Large intestine (tissue), 3 donors: Measurements from ENCODE around the gene DAGLB. TPM values are rescaled to one million over a fixed set of nuclear protein-coding genes. Genes with fewer than 3 reads are reported as not detected.
A peak's percentile ranks its signal among the peaks of the same experiment; 100 is the strongest.

Experiments
- DNase-seq, 2 donors: peaks; one replicate each; pipeline versions ENCODE4 v3.0.0 to v3.0.0-alpha.2; 2013
- H3K27ac ChIP-seq: one replicate; pipeline ENCODE4 v1.5.1; 2013; ENCODE audit warnings: low read length
- H3K27me3 ChIP-seq: 2 replicates; pipeline ENCODE4 v1.6.1; 2013; ENCODE audit warnings: low read length; ENCODE audit not compliant: control insufficient read depth, insufficient read depth
- H3K36me3 ChIP-seq: 2 replicates; pipeline ENCODE4 v1.6.1; 2013; ENCODE audit warnings: low read length; ENCODE audit not compliant: control insufficient read depth, insufficient read depth
- H3K4me1 ChIP-seq: one replicate; pipeline ENCODE4 v1.6.1; 2013; ENCODE audit warnings: low read length; ENCODE audit not compliant: control insufficient read depth, insufficient read depth
- H3K4me3 ChIP-seq: one replicate; pipeline ENCODE4 v1.5.1; 2013; ENCODE audit warnings: low read length
- H3K9me3 ChIP-seq: one replicate; pipeline ENCODE4 v1.6.1; 2013; ENCODE audit warnings: mild to moderate bottlenecking, low read depth, low read length, moderate library complexity; ENCODE audit not compliant: control insufficient read depth
- WGBS: methylation state at CpG from one replicate; pipeline ENCODE4 v1.1.5; 2013; ENCODE audit warnings: low lambda C conversion rate; ENCODE audit not compliant: insufficient coverage; 5-methylcytosine and 5-hydroxymethylcytosine counted together
- polyA plus RNA-seq: library from polyadenylated mRNA; unstranded; fragments of 120-200 nt; gene quantifications from one replicate; pipeline ENCODE4 v1.2.1, GENCODE V29; 2013

The DAGLB gene
- polyA plus RNA-seq, 1 donor, result 15.3 TPM

GRCh38 chr7:6444516-6445269 lies 3.1 kb downstream of the DAGLB start:
- no peaks in the 10 kb centered on the region for H3K27me3 ChIP-seq
- H3K4me3 ChIP-seq, result no peak overlapping the region
- H3K4me1 ChIP-seq, result peaks cover 9% of the 10 kb centered on the region
- no CpG with 5 or more reads among the region's 13 CpGs for WGBS
- no peak for DNase-seq
- no peak overlapping the region for H3K27ac ChIP-seq
- peaks cover 36% of the 10 kb centered on the region for H3K36me3 ChIP-seq
- no peaks in the 10 kb centered on the region for H3K9me3 ChIP-seq

- H3K9me3 ChIP-seq, result no peaks in the 10 kb centered on the region
- no peak overlapping the region for H3K4me3 ChIP-seq
- WGBS, result 100% methylated on average over 2 of the region's 5 CpGs
- H3K27me3 ChIP-seq, result no peaks in the 10 kb centered on the region
- no peak overlapping the region for H3K27ac ChIP-seq
- DNase-seq, result no peak
- peaks cover 4% of the 10 kb centered on the region for H3K4me1 ChIP-seq
- peaks cover 36% of the 10 kb centered on the region for H3K36me3 ChIP-seq
Measured at GRCh38 chr7:6443372-6443941, 4.3 kb downstream of the DAGLB start.

GRCh38 chr7:6442114-6442513 lies 5.6 kb downstream of the DAGLB start:
- Histone ChIP-seq H3K36me3 (peaks cover 36% of the 10 kb centered on the region), H3K4me1 (peaks cover 4% of the 10 kb centered on the region), H3K27me3 (no peaks in the 10 kb centered on the region), H3K27ac (no peak overlapping the region), H3K9me3 (no peaks in the 10 kb centered on the region), H3K4me3 (no peak overlapping the region)
- DNase-seq, result no peak
- no CpG with 5 or more reads among the region's 10 CpGs for WGBS

DNA sequence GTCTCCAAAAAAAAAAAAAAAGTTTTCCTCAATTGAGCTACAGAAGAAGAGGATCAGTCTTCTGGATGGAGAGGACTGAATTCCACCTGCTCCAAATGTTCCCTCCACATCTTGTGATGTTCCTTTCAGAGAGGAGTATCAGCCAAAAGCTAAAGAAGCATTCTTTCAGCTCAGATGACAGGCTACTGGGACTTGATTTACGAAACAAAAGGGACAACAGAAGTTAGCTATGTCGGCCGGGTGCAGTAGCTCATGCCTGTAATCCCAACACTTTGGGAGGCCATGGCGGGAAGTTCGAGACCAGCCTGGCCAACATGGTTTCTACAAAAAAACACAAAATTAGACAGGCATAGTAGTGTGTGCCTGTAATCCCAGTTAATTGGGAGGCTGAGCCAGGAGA lies 7.4 kb downstream of the DAGLB start:
- no peak overlapping the region for H3K4me3 ChIP-seq
- WGBS, result 100% methylated on average over 1 of the region's 5 CpGs
- no peaks in the 10 kb centered on the region for H3K27me3 ChIP-seq
- no peak overlapping the region for H3K27ac ChIP-seq
- DNase-seq, result no peak
- peaks cover 31% of the 10 kb centered on the region for H3K36me3 ChIP-seq
- H3K9me3 ChIP-seq, result no peaks in the 10 kb centered on the region
- no peaks in the 10 kb centered on the region for H3K4me1 ChIP-seq

DNA sequence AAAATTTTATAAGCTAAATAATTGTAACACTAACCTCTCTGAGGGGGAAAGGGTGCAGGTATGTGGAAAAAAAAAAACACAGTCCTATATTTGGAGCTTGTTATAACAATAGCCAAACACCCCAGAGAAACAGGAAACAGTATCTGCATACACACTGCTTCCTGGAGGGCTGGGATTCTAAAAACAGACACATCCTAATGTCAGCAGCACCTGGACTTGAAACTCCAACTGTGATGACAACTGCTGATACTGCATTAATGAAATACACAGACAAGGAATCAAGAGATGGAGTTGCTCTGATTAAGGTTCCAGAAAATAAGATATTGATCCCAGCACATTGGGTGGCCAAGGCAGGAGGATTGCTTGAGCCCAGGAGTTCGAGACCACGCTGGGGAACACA lies 9.3 kb downstream of the DAGLB start:
- H3K27me3 ChIP-seq, result no peaks in the 10 kb centered on the region
- H3K27ac ChIP-seq, result no peak overlapping the region
- H3K9me3 ChIP-seq, result no peaks in the 10 kb centered on the region
- no peaks in the 10 kb centered on the region for H3K4me1 ChIP-seq
- no peak overlapping the region for H3K4me3 ChIP-seq
- H3K36me3 ChIP-seq, result peaks cover 27% of the 10 kb centered on the region
- DNase-seq, result no peak
- WGBS, result no CpG with 5 or more reads among the region's 2 CpGs

DNA sequence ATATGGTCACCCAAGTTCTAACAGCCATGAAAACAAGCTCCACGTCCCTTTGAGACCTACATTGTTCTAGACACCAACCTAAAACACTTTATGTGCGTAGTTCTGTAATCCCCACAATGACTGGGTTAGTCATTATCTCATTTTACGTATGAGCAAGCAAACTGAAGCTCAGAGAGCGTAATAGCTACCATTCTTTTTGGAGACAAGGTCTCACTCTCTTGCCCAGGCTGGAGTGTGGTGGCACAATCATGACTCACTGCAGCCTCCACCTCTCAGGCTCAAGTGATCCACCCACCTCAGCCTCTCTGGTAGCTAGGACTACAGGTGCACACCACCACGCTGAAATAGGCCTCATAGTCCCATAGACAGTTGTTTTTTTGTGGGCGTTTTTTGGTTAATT lies 10.5 kb downstream of the DAGLB start:
- Histone ChIP-seq H3K36me3 (peaks cover 27% of the 10 kb centered on the region), H3K27me3 (no peaks in the 10 kb centered on the region), H3K4me1 (no peaks in the 10 kb centered on the region), H3K27ac (no peak overlapping the region), H3K9me3 (no peaks in the 10 kb centered on the region), H3K4me3 (no peak overlapping the region)
- DNase-seq, result no peak
- no CpG with 5 or more reads among the region's 6 CpGs for WGBS

DNA sequence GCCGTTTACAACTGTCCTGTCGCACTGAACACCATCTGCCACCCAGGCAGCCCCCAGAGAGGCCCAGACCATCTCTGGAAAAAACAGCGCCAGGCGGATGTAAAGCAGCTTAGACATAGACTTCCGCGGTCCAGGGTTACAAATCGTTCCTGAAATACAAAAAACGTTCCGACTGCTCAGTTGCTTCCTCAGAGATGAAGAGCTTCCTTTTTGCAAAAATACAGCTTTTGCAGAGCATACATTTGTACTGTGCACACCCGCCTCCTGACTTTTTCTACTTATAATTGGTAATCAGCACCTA lies 11.4 kb downstream of the DAGLB start:
- DNase-seq, result no peak
- Histone ChIP-seq H3K9me3 (no peaks in the 10 kb centered on the region), H3K27me3 (no peaks in the 10 kb centered on the region), H3K36me3 (peaks cover 27% of the 10 kb centered on the region), H3K27ac (peak overlapping the region; percentile 6), H3K4me1 (no peaks in the 10 kb centered on the region), H3K4me3 (no peak overlapping the region)
- WGBS, result no CpG with 5 or more reads among the region's 10 CpGs

- no peak overlapping the region for H3K4me3 ChIP-seq
- no peaks in the 10 kb centered on the region for H3K27me3 ChIP-seq
- no peaks in the 10 kb centered on the region for H3K9me3 ChIP-seq
- peak overlapping the region; percentile 6 for H3K27ac ChIP-seq
- H3K36me3 ChIP-seq, result peaks cover 32% of the 10 kb centered on the region
- no peaks in the 10 kb centered on the region for H3K4me1 ChIP-seq
- 35% methylated on average over 4 of the region's 27 CpGs for WGBS
- peak; percentile 62 to 73 for DNase-seq
Measured at GRCh38 chr7:6435486-6436384, 12.0 kb downstream of the DAGLB start.

DNA sequence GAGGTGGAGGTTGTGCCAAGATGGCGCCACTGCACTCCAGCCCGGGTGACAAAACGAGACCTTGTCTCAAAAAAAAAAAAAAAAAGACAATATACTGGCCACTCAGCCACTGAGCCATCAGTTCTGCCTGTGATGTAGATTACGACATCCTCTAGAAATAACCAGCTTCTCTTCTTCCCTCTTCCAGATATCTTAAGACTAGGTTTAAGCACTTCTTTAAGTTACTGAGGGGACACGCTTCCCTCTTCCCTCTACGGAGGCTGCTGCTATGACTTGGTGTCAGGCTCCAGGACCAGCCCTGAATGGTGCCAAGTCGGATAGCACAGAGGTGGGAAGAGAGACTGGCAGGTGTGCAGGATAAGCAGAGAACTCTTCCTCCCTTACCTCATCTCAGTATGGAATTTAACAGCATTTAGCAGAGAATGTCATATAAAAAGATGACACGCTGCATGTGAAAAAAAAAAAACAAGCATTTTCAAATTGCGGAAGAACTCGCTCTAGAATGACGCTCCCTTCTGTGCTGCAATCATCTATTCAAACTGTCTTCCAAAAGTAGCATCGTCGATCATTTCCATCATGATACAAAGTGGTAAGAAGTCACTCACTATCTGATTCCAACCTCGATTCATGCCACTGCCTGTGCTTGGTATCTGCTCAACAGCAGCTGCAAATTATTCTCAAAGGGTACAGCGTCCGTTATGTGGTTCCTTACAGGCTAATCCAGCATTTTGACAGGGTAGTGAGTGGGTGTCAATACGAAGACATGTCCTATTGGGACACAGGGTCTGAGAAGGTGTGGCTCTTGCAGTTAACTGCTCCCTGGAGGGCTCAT lies 13.8 kb downstream of the DAGLB start:
- Histone ChIP-seq H3K4me3 (no peak overlapping the region), H3K36me3 (peaks cover 34% of the 10 kb centered on the region), H3K27me3 (no peaks in the 10 kb centered on the region), H3K4me1 (no peaks in the 10 kb centered on the region), H3K27ac (no peak overlapping the region), H3K9me3 (no peaks in the 10 kb centered on the region)
- DNase-seq, result no peak
- WGBS, result no CpG with 5 or more reads among the region's 17 CpGs

DNA sequence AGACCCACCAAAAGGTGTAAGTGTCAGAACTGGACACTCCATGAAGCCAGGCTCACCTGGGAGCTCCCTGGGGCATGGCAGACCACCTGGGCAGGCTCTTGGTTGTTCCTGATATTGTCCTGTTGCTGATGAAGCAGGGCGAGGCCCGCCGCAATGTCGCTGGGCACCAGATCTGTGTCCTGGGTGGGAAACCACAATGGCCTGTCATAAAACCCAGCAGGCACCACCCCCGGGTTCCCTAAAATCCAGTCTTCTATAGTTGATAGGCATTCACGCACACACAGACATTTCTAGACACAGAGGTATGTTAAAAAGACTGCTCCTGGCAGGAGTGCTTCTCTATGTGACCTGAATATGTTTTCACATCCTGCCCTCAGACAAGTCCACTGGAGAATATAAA lies 15.0 kb downstream of the DAGLB start:
- no peak for DNase-seq
- Histone ChIP-seq H3K27ac (no peak overlapping the region), H3K4me1 (no peaks in the 10 kb centered on the region), H3K36me3 (peaks cover 42% of the 10 kb centered on the region), H3K9me3 (no peaks in the 10 kb centered on the region), H3K4me3 (no peak overlapping the region), H3K27me3 (no peaks in the 10 kb centered on the region)
- no CpG with 5 or more reads among the region's 6 CpGs for WGBS
